MM.1S (cell line): ENCODE measurements around the gene UST.

Source experiments
- CTCF ChIP-seq: fragments of 300-600 bp; sonication (generic); IDR thresholded peaks from 2 replicates; pipeline ENCODE4 v1.5.1; 2016; ENCODE audit warnings: antibody characterized with exemption, low read length, mixed read lengths
- EZH2 ChIP-seq: fragments of 300-600 bp; sonication (generic); optimal IDR thresholded peaks from 2 replicates; pipeline ENCODE3; 2017; ENCODE audit warnings: low read depth, mild to moderate bottlenecking, antibody characterized with exemption, low read length, mixed read lengths

GRCh38 chr6:148824960-148825359 lies 78.1 kb downstream of the UST start:
- TF ChIP-seq EZH2 (no peak), CTCF (no peak)
